Islet of Langerhans (tissue), 1 donor: ENCODE data around the gene TMIGD3.
"Not testable (repeated sequence)": the region's sequence is repeated elsewhere in the genome, so short reads cannot be mapped to it uniquely, and the experiment has no call there.

ENCODE experiments used
- FAIRE-seq: peaks from one replicate; lab custom pipeline; 2011; peaks lifted over from hg19 to GRCh38; lab: Jason Lieb, UNC

Gene TMIGD3

GRCh38 chr1:111503585-111504060, at the start of gene TMIGD3, which contains the start of gene ADORA3:
TMIGD3 (minus strand) TSS chr1:111503633; CDS start chr1:111503354, 279 bp downstream.
ADORA3 (minus strand) TSS chr1:111503633; CDS start chr1:111503354, 279 bp downstream.
- FAIRE-seq: no peak

GRCh38 chr1:111553196-111553595, 49.8 kb upstream of the TMIGD3 start:
- no peak for FAIRE-seq

DNA sequence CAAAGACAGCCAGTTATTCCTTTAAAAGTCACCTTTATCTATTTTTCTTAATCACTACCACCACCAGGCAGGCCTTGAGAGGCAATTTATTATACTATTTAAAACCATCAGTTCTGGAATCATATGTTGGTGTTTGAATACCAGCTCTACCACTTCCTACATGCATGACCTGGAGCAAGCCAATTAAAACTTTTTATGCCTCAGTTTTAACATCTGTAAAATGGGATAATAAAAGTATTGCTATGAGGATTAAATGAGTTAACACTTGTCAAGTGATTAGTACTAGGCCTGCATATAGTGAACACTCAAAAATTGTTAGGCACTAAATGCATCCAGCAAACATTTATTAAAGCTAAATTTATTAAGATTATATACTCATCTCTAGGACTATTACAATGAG, 49.2 kb upstream of the TMIGD3 start:
- FAIRE-seq: no peak

DNA sequence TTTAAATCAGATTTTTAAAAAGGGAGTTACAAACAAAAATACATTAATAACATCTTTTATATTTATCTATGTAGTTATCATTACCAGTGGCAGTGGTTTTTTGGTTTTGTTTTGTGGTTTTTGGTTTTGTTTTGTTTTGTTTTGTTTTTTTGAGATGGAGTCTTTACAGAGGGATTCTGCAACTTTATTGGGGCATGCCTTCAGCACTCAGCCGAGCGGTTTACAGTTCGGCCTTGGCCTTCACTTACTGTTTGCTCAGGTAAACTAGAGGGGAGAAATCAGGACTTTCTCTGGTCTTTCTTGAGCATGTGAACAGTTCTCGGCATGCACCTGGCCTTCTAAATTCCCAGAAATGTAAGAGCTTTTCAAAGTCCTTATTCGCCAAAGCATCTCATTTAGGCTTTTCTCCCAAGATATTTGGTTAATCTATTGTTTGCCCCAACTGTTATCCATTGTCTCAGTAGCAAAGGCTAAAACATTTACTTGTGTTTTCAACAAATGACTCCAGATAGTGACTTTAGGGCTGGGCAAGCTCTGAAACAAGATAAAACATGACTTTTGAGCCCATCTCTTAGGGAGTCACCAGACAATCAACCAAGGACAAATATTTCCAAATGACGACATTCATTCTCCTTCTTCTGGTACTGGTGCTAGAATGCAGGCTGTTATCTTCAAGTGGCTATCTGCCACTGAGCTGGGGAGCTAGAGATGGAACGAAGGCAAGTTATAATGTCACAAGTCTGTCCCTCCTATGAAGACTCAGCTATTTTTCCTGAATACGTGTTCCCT, 48.4 kb upstream of the TMIGD3 start:
- no peak for FAIRE-seq

GRCh38 chr1:111547786-111548185, 44.4 kb upstream of the TMIGD3 start:
- not testable (repeated sequence) for FAIRE-seq

DNA sequence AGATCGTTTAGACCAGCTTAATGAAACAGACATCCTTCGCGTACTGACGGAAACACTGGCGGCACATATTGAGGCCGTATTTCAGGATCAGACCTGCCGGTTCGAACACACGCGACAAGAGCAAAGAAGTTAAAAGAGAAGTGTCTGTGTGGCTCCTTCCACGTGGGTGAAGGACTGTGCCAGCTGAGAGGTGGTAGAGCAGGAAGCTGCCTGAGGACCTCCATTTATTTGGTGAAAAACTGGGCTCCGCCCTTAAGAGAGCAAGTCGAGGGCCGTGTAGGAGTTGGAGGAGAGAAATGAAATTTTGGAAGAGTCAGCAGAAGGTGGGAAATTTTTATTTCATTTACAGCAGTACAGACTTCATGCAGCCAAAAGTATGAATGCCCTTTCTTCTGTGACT, 38.8 kb upstream of the TMIGD3 start:
- no peak for FAIRE-seq

GRCh38 chr1:111541721-111542120, 38.3 kb upstream of the TMIGD3 start:
- no peak for FAIRE-seq

GRCh38 chr1:111540928-111541327, 37.5 kb upstream of the TMIGD3 start:
- no peak for FAIRE-seq

DNA sequence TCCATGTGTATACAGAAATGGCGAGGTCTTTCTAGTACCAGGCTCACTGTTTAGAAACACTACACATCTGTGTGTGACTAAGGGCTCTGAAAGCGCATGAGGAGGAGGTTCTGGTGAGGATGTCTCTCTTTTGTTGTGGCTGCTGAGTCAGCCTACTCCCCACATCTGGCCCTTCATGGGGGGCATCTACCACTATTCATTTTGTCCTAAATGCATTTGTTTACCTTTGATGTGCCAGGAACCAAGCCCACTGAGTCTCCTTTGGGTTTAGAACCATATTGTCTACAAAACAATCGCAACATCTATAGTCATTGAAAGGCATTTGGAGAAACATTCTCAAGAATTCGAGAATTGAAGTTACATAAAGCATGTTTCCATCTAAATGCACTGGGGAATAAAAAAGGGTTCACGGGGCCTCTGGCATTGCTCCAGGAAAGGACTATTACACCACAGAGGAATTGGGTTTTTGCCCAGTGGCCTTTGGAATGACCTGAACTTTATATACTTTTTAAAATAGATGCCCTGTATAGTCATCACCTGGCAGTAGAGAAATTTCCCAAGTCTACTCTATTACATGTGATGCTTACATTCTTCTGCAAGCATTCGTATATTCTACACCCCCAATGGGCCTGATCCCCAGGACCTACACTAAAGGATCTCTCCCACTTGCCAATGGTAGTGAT, 35.1 kb upstream of the TMIGD3 start:
- no peak for FAIRE-seq

DNA sequence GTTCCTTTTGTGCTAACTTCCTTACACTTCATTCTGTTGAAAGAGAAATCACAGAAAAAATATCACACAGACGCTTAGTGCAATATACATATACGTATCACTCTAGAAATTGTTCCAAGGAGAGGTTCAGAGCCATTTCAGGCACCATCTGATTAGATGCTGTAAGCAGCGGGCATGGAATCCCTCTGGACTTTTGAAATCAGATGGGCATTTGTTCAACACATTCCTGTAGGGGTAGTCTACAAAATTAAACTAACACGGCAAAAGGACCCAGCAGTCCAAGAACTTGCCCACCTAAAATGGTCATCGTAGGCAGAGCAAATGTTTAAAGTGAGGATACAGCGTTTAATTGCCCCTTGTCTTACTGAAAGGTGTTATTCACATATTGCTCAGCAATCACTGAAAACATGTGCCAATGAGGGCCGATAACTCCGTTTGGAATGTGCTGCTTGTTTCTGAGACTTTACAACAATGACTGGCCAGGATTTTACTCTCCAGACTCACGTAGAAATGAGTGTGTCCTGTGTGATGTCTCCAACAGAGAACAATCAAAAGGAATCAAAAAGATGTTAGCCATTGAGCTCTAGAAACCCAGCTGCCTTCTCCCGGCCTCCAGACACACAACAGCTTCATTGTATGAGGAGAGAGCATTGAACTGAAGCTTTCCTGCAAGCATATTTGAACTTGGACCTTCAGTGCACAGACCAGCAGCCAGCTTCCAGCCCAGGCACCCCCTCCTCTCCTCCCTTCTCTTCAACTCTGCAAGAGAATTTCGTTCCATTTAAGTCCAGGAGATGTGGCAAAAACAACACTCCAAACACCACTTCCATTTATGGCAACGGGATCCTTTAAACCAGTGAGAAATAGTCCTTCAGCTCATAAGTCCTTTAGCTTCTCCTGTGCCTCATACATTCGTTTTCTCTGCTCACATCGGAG, 32.1 kb upstream of the TMIGD3 start:
- FAIRE-seq: no peak

- no peak for FAIRE-seq
Observed at GRCh38 chr1:111520053-111520452, 16.6 kb upstream of the TMIGD3 start.

GRCh38 chr1:111517469-111518225, 14.2 kb upstream of the TMIGD3 start:
- FAIRE-seq: no peak

- FAIRE-seq: no peak
Observed at GRCh38 chr1:111516005-111516535, 12.6 kb upstream of the TMIGD3 start.

GRCh38 chr1:111515291-111516004, 12.0 kb upstream of the TMIGD3 start:
- no peak for FAIRE-seq

DNA sequence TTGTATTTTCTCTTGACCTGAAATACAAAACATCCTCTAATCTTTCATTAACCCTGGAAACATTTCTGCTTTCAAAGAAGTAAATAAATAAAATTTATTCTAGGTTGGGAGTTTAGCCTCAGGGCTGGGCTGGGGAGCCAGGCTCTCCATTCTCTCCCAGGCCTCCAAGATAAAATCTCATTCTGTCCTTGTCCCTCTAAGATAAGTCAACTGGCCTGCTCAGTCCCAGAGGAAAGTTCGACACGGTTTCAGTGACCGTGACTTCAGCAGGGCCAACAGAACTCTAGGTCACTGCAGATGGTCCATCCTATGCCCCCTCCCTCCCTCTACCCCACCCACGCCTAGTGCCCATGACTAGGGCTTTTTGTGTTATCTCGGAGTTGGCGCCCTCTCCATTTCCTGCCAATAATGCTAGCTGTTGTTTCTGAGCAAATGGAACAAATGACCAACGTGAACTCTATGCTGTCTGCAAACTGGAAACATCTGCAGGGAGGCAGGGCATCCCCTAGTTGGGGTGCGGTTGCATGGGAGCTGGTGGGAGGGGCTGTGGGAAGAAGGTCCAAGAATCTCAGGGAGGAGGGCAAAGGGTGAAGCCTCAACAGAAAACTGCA, 10.1 kb upstream of the TMIGD3 start:
- FAIRE-seq: no peak

DNA sequence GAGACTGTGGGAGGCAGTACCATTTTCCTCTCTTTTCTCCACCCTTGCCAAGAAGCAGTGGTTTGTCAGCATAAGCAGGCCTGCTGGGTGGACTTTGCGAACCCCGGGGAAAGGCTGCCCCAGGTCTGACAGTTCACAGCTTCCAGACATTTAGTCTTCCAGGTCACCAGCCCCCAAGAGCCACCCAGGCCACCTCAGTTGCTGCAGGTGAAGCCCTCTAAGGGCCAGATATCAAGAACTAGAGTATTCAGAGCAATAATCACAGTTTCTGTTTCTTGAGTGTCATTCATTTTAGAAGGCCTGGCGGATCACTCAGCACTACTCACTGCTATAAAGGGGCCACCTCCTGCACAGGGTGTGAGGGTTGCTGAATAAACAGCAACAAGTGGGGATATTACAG, 9.5 kb upstream of the TMIGD3 start:
- no peak for FAIRE-seq

DNA sequence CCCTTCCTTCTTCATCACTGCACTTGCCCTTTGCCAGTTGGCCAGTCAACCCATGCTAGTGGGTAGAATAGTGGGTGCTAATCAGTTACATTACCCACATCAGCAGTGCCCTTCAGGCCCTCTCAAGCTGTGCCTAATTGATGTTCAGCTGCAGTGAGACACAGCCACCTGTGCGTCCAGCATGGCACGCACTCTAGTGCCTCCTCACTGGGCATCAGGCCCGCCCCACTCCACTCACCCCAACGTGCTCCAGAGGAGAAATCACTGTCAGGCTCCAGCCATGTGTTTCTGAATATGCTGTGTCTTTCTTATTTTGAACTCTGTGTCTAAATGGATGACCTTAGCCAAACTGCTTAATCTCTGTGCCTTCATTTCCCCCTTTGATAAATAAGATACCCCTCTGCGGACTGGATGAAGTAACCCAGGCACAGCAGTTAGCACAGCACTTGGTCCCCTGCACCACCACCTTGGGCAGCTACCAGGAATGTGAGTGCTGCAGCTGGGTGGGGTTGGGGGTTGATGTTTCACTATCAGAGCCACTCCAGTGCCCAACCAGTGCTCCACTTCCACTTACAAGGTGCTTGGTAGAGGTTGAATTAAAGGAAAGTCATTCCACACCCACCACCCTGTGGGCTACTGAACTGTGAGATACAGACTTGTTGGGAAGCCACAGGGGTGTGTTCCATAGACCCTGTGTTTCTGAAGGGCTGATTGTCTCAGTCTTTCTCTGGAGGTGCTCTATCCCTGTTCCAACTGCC, 8.9 kb upstream of the TMIGD3 start:
- no peak for FAIRE-seq

DNA sequence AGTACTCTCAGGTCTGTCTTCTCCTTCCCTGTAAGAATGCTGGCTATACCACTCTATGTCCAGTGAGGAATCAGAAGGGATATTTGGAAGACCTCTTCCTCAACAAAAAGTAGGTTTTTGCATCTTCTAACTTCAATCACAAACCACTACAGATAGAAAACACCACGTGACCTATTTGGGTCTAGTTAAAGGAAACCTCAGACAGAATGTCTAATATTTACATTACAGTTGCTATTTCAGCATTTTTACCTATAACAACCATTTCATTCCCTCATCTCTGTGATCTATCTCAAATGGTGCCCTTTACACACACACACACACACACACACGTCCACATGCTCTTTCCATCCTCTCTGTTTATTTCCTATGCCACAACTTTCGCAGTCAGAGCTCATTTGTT, 7.9 kb upstream of the TMIGD3 start:
- FAIRE-seq: no peak

DNA sequence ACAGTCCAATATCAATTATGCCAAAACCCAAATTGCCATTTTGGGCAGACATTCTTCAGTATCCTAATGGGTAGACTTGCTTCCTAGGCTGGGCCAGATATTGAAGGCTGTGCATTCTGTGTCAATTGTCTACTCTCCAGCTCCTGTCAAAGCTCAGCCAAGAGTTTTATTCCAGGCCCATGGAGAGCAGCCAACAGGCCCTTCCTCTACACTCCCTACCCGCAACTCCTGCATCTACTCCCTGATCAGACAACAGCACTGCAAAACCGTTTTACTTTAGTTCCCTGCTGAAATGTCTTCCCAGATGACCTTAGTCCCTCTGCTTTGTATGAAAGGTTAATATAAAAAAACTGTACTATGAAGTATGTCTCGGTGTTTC, 6.6 kb upstream of the TMIGD3 start:
- no peak for FAIRE-seq
